ENCODE data around the gene DCN.

DCN gene

GRCh38 chr12:91138337-91138920 lies 44.2 kb downstream of the DCN start:
- DNase-seq (ENCODE audit: low read depth), result no peak

GRCh38 chr12:91133871-91134270 lies 48.7 kb downstream of the DCN start:
- no peak for DNase-seq (ENCODE audit: low read depth)

GRCh38 chr12:91129662-91130362 lies 52.8 kb downstream of the DCN start:
- no peak for DNase-seq (ENCODE audit: low read depth)

- DNase-seq (ENCODE audit: low read depth), result no peak
Observed at GRCh38 chr12:91127751-91128150, 54.9 kb downstream of the DCN start.

- DNase-seq (ENCODE audit: low read depth), result no peak
Observed at GRCh38 chr12:91127306-91127705, 55.3 kb downstream of the DCN start.

- DNase-seq (ENCODE audit: low read depth), result no peak
Observed at GRCh38 chr12:91126516-91126915, 56.1 kb downstream of the DCN start.

- no peak for DNase-seq (ENCODE audit: low read depth)
Observed at GRCh38 chr12:91123236-91123916, 59.2 kb downstream of the DCN start.

- no peak for DNase-seq (ENCODE audit: low read depth)
Observed at GRCh38 chr12:91120781-91121180, 61.8 kb downstream of the DCN start.

GRCh38 chr12:91119089-91119488 lies 63.5 kb downstream of the DCN start:
- no peak for DNase-seq (ENCODE audit: low read depth)

GRCh38 chr12:91113621-91114020 lies 69.0 kb downstream of the DCN start:
- no peak for DNase-seq (ENCODE audit: low read depth)

- DNase-seq (ENCODE audit: low read depth), result no peak
Observed at GRCh38 chr12:91111366-91112325, 71.0 kb downstream of the DCN start, which contains the start of gene LUM. LUM (minus strand) TSS chr12:91111494; CDS start chr12:91108979, 2,515 bp downstream.

GRCh38 chr12:91110311-91110924 lies 72.2 kb downstream of the DCN start:
- DNase-seq (ENCODE audit: low read depth), result no peak

GRCh38 chr12:91109581-91110310 lies 72.9 kb downstream of the DCN start:
- no peak for DNase-seq (ENCODE audit: low read depth)

- no peak for DNase-seq (ENCODE audit: low read depth)
Observed at GRCh38 chr12:91109148-91109564, 73.5 kb downstream of the DCN start.

GRCh38 chr12:91108196-91108755 lies 74.3 kb downstream of the DCN start:
- no peak for DNase-seq (ENCODE audit: low read depth)

- no peak for DNase-seq (ENCODE audit: low read depth)
Observed at GRCh38 chr12:91106283-91106682, 76.3 kb downstream of the DCN start.

GRCh38 chr12:91105807-91106206 lies 76.8 kb downstream of the DCN start:
- no peak for DNase-seq (ENCODE audit: low read depth)

- no peak for DNase-seq (ENCODE audit: low read depth)
Observed at GRCh38 chr12:91104812-91105466, 77.7 kb downstream of the DCN start.

- no peak for DNase-seq (ENCODE audit: low read depth)
Observed at GRCh38 chr12:91103624-91104023, 79.0 kb downstream of the DCN start.

GRCh38 chr12:91103101-91103500 lies 79.5 kb downstream of the DCN start:
- no peak for DNase-seq (ENCODE audit: low read depth)

All from T-helper 22 cell (primary cell).